ENCODE measurements around the gene PAK3.

PAK3 gene

GRCh38 chrX:111191598-111191997 is 95.6 kb downstream of the PAK3 start:
- Histone ChIP-seq H3K23ac (ENCODE audit: low read length in 2 of 2) (no peak overlapping the region), H3K36me3 (ENCODE audit: control insufficient read depth in 1 of 2, insufficient read depth in 2 of 2, low read depth in 1 of 2, low read length in 2 of 2) (no peaks in the 10 kb centered on the region), H4K8ac (ENCODE audit: low read length) (no peak overlapping the region), H3K4me1 (ENCODE audit: control insufficient read depth, insufficient read depth, low read depth, low read length) (no peaks in the 10 kb centered on the region), H2BK15ac (ENCODE audit: low read depth, poor library complexity, severe bottlenecking) (no peak overlapping the region), H2AFZ (ENCODE audit: low read depth, low read length) (no peak overlapping the region), H3K4me2 (ENCODE audit: low read length, poor library complexity, severe bottlenecking) (no peak overlapping the region), H2BK12ac (ENCODE audit: low read length in 2 of 2) (no peak overlapping the region), H3K27ac (ENCODE audit: low read length, poor library complexity, severe bottlenecking) (no peak overlapping the region), H3K9ac (ENCODE audit: low read length) (no peak overlapping the region), H3K27me3 (ENCODE audit: control insufficient read depth in 1 of 2, insufficient read depth in 1 of 2, low read length in 2 of 2) (peaks cover 0 to 14% of the 10 kb centered on the region in 2 experiments), H3K4me3 (ENCODE audit: insufficient read depth in 1 of 2, low read depth in 1 of 2, low read length in 2 of 2) (no peak overlapping the region), H2BK5ac (ENCODE audit: low read depth, low read length, poor library complexity, severe bottlenecking) (no peak overlapping the region), H3K79me1 (replicated peaks; ENCODE audit: low read length, poor library complexity, severe bottlenecking) (no peaks in the 10 kb centered on the region), H3K4ac (ENCODE audit: low read depth in 1 of 2, low read length in 2 of 2) (no peak overlapping the region), H3K18ac (ENCODE audit: low read depth in 1 of 2, low read length in 2 of 2) (no peak overlapping the region), H4K91ac (ENCODE audit: low read length) (no peak overlapping the region), H2AK5ac (ENCODE audit: low read length, severe bottlenecking) (no peak overlapping the region), H2BK120ac (ENCODE audit: low read depth, low read length) (no peak overlapping the region), H3K14ac (ENCODE audit: low read length in 2 of 2) (no peak overlapping the region), H3K9me3 (ENCODE audit: control insufficient read depth, low read length) (no peaks in the 10 kb centered on the region)
- no peak for DNase-seq
- no CpG with 5 or more reads among the region's 2 CpGs for WGBS

GRCh38 chrX:111199505-111199904 is 103.5 kb downstream of the PAK3 start:
- no peak overlapping the region for H3K14ac ChIP-seq (ENCODE audit: low read length in 2 of 2)
- H2AFZ ChIP-seq (ENCODE audit: low read depth, low read length) = no peak overlapping the region
- WGBS = no CpG with 5 or more reads among the region's 2 CpGs

DNA sequence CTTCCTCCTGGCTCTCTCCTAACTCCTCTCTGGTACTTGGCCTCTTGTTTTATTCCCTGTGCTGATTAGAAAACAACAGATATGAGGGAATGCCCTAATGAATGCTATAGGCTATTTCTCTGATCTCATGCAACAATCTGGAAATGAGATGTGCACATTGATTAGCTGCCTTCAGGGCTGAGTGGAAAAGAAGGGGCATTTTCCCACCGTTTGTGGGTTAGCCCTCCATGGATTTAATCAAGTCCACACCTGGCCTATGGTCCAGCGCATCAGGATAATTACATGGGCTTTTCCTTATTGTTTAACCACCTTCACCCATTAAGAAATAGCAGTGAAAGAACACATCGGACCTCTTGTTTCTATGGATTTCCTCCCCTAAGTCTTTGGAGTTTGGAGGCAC is 104.3 kb downstream of the PAK3 start:
- H3K9me3 ChIP-seq (ENCODE audit: control insufficient read depth, low read length) = no peaks in the 10 kb centered on the region
- no peak overlapping the region for H3K23ac ChIP-seq (ENCODE audit: low read length in 2 of 2)
- no peak overlapping the region for H2BK12ac ChIP-seq (ENCODE audit: low read length in 2 of 2)
- H3K18ac ChIP-seq (ENCODE audit: low read depth in 1 of 2, low read length in 2 of 2) = no peak overlapping the region
- no peak overlapping the region for H3K14ac ChIP-seq (ENCODE audit: low read length in 2 of 2)
- 83% methylated on average over 1 of the region's 3 CpGs for WGBS
- no peak overlapping the region for H3K27ac ChIP-seq (ENCODE audit: low read length, poor library complexity, severe bottlenecking)
- no peak overlapping the region for H2AFZ ChIP-seq (ENCODE audit: low read depth, low read length)
- no peaks in the 10 kb centered on the region for H3K79me1 ChIP-seq (replicated peaks; ENCODE audit: low read length, poor library complexity, severe bottlenecking)
- no peaks in the 10 kb centered on the region for H3K4me1 ChIP-seq (ENCODE audit: control insufficient read depth, insufficient read depth, low read depth, low read length)
- no peak overlapping the region for H3K9ac ChIP-seq (ENCODE audit: low read length)
- no peak for DNase-seq
- no peak overlapping the region for H2BK15ac ChIP-seq (ENCODE audit: low read depth, poor library complexity, severe bottlenecking)
- no peak overlapping the region for H2BK5ac ChIP-seq (ENCODE audit: low read depth, low read length, poor library complexity, severe bottlenecking)
- no peaks in the 10 kb centered on the region for H3K36me3 ChIP-seq (ENCODE audit: control insufficient read depth in 1 of 2, insufficient read depth in 2 of 2, low read depth in 1 of 2, low read length in 2 of 2)
- H3K4me2 ChIP-seq (ENCODE audit: low read length, poor library complexity, severe bottlenecking) = no peak overlapping the region
- no peak overlapping the region for H3K4me3 ChIP-seq (ENCODE audit: insufficient read depth in 1 of 2, low read depth in 1 of 2, low read length in 2 of 2)
- H3K27me3 ChIP-seq (ENCODE audit: control insufficient read depth in 1 of 2, insufficient read depth in 1 of 2, low read length in 2 of 2) = peaks cover 0 to 28% of the 10 kb centered on the region in 2 experiments
- H2BK120ac ChIP-seq (ENCODE audit: low read depth, low read length) = no peak overlapping the region
- H4K91ac ChIP-seq (ENCODE audit: low read length) = no peak overlapping the region
- no peak overlapping the region for H4K8ac ChIP-seq (ENCODE audit: low read length)
- no peak overlapping the region for H3K4ac ChIP-seq (ENCODE audit: low read depth in 1 of 2, low read length in 2 of 2)
- H2AK5ac ChIP-seq (ENCODE audit: low read length, severe bottlenecking) = no peak overlapping the region

More at GRCh38 chrX:111199505-111199904, 103.5 kb downstream of the PAK3 start:
- H3K4me2 ChIP-seq (ENCODE audit: low read length, poor library complexity, severe bottlenecking) = no peak overlapping the region
- no peak overlapping the region for H3K4me3 ChIP-seq (ENCODE audit: insufficient read depth in 1 of 2, low read depth in 1 of 2, low read length in 2 of 2)
- no peaks in the 10 kb centered on the region for H3K4me1 ChIP-seq (ENCODE audit: control insufficient read depth, insufficient read depth, low read depth, low read length)
- H2BK5ac ChIP-seq (ENCODE audit: low read depth, low read length, poor library complexity, severe bottlenecking) = no peak overlapping the region
- H3K9me3 ChIP-seq (ENCODE audit: control insufficient read depth, low read length) = no peaks in the 10 kb centered on the region
- no peaks in the 10 kb centered on the region for H3K79me1 ChIP-seq (replicated peaks; ENCODE audit: low read length, poor library complexity, severe bottlenecking)
- no peak overlapping the region for H4K8ac ChIP-seq (ENCODE audit: low read length)
- no peak overlapping the region for H2BK12ac ChIP-seq (ENCODE audit: low read length in 2 of 2)
- no peak overlapping the region for H4K91ac ChIP-seq (ENCODE audit: low read length)
- H3K4ac ChIP-seq (ENCODE audit: low read depth in 1 of 2, low read length in 2 of 2) = no peak overlapping the region
- peaks cover 0 to 25% of the 10 kb centered on the region in 2 experiments for H3K27me3 ChIP-seq (ENCODE audit: control insufficient read depth in 1 of 2, insufficient read depth in 1 of 2, low read length in 2 of 2)
- DNase-seq = no peak
- no peak overlapping the region for H3K23ac ChIP-seq (ENCODE audit: low read length in 2 of 2)
- H3K18ac ChIP-seq (ENCODE audit: low read depth in 1 of 2, low read length in 2 of 2) = no peak overlapping the region
- no peak overlapping the region for H3K27ac ChIP-seq (ENCODE audit: low read length, poor library complexity, severe bottlenecking)
- no peak overlapping the region for H2AK5ac ChIP-seq (ENCODE audit: low read length, severe bottlenecking)
- no peak overlapping the region for H2BK120ac ChIP-seq (ENCODE audit: low read depth, low read length)
- no peak overlapping the region for H3K9ac ChIP-seq (ENCODE audit: low read length)
- H3K36me3 ChIP-seq (ENCODE audit: control insufficient read depth in 1 of 2, insufficient read depth in 2 of 2, low read depth in 1 of 2, low read length in 2 of 2) = no peaks in the 10 kb centered on the region
- H2BK15ac ChIP-seq (ENCODE audit: low read depth, poor library complexity, severe bottlenecking) = no peak overlapping the region

GRCh38 chrX:111207851-111208250 is 111.9 kb downstream of the PAK3 start:
- H2BK15ac ChIP-seq (ENCODE audit: low read depth, poor library complexity, severe bottlenecking) = no peak overlapping the region
- H2BK120ac ChIP-seq (ENCODE audit: low read depth, low read length) = no peak overlapping the region
- H3K4me1 ChIP-seq (ENCODE audit: control insufficient read depth, insufficient read depth, low read depth, low read length) = no peaks in the 10 kb centered on the region
- no peak overlapping the region for H3K23ac ChIP-seq (ENCODE audit: low read length in 2 of 2)
- peaks cover 0 to 22% of the 10 kb centered on the region in 2 experiments for H3K27me3 ChIP-seq (ENCODE audit: control insufficient read depth in 1 of 2, insufficient read depth in 1 of 2, low read length in 2 of 2)
- H3K27ac ChIP-seq (ENCODE audit: low read length, poor library complexity, severe bottlenecking) = no peak overlapping the region
- no peaks in the 10 kb centered on the region for H3K9me3 ChIP-seq (ENCODE audit: control insufficient read depth, low read length)
- H2AK5ac ChIP-seq (ENCODE audit: low read length, severe bottlenecking) = no peak overlapping the region
- no peak overlapping the region for H2BK5ac ChIP-seq (ENCODE audit: low read depth, low read length, poor library complexity, severe bottlenecking)
- H3K36me3 ChIP-seq (ENCODE audit: control insufficient read depth in 1 of 2, insufficient read depth in 2 of 2, low read depth in 1 of 2, low read length in 2 of 2) = no peaks in the 10 kb centered on the region
- no peak overlapping the region for H2BK12ac ChIP-seq (ENCODE audit: low read length in 2 of 2)
- no peak overlapping the region for H4K91ac ChIP-seq (ENCODE audit: low read length)
- no peak overlapping the region for H3K4ac ChIP-seq (ENCODE audit: low read depth in 1 of 2, low read length in 2 of 2)
- H3K4me2 ChIP-seq (ENCODE audit: low read length, poor library complexity, severe bottlenecking) = no peak overlapping the region
- H4K8ac ChIP-seq (ENCODE audit: low read length) = no peak overlapping the region
- DNase-seq = no peak
- H3K9ac ChIP-seq (ENCODE audit: low read length) = no peak overlapping the region
- no peak overlapping the region for H2AFZ ChIP-seq (ENCODE audit: low read depth, low read length)
- no peak overlapping the region for H3K4me3 ChIP-seq (ENCODE audit: insufficient read depth in 1 of 2, low read depth in 1 of 2, low read length in 2 of 2)
- no peak overlapping the region for H3K14ac ChIP-seq (ENCODE audit: low read length in 2 of 2)
- H3K79me1 ChIP-seq (replicated peaks; ENCODE audit: low read length, poor library complexity, severe bottlenecking) = no peaks in the 10 kb centered on the region
- 92% methylated on average over 7 of the region's 8 CpGs for WGBS
- H3K18ac ChIP-seq (ENCODE audit: low read depth in 1 of 2, low read length in 2 of 2) = no peak overlapping the region
